C4-2B (cell line): ENCODE measurements around the gene AP4S1.

ENCODE experiments used
- CTCF ChIP-seq: fragments of 450-650 bp; conservative IDR thresholded peaks from 2 replicates; pipeline ENCODE4 v1.5.1; 2017; ENCODE audit warnings: mild to moderate bottlenecking
- ZFX ChIP-seq: fragments of 450-650 bp; IDR thresholded peaks from 2 replicates; pipeline ENCODE4 v1.6.1; 2017

GRCh38 chr14:31126680-31127079, 101.2 kb downstream of the AP4S1 start:
- no peak for TF ChIP-seq CTCF
- no peak for TF ChIP-seq ZFX
